ENCODE results near the gene KRTAP5-1.
"Not testable (repeated sequence)": the region's sequence is repeated elsewhere in the genome, so short reads cannot be mapped to it uniquely, and the experiment has no call there.

KRTAP5-1 gene

DNA sequence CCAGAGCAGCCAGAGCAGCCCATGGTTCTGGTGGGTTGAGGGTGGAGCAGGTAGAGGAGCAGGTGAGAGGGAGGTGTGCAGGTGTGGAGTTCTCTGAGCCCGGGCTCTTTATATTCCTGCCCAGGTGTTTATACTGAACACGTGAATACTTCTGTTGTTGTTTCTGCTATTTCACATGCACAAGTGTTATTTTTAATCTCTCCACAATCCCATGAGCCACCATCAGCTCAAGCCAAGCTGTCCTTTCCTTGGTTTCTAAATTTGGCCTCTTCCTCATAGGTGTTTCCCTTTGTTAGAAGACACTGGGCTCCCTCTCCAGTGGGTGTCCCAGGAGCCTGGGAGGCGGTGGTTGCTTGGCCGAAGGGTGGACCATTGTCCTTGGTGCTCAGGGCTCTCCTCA is 23.3 kb upstream of the KRTAP5-1 start, which contains the start of gene KRTAP5-3:
Gene KRTAP5-3 (minus strand): TSS at position 101 of the 400 bp plus-strand sequence. CDS start 78 bp downstream, at position 23.
- no peak for TF ChIP-seq CTCF (IDR thresholded peaks at IDR 0.05; ENCODE audit: low read length, missing control alignments)
- DNase-seq (ENCODE audit: low read depth) = no peak
- H3K4me3 ChIP-seq (replicated peaks; ENCODE audit: low read depth, low read length) = no peak within 1 kb of the TSS

- DNase-seq (ENCODE audit: low read depth); H3K4me3 ChIP-seq (replicated peaks; ENCODE audit: low read depth, low read length): not testable (repeated sequence)
Measured at GRCh38 chr11:1607901-1608300, 22.8 kb upstream of the KRTAP5-1 start.

- H3K4me3 ChIP-seq (replicated peaks; ENCODE audit: low read depth, low read length); DNase-seq (ENCODE audit: low read depth): not testable (repeated sequence)
Measured at GRCh38 chr11:1607156-1607845, 22.2 kb upstream of the KRTAP5-1 start.

DNA sequence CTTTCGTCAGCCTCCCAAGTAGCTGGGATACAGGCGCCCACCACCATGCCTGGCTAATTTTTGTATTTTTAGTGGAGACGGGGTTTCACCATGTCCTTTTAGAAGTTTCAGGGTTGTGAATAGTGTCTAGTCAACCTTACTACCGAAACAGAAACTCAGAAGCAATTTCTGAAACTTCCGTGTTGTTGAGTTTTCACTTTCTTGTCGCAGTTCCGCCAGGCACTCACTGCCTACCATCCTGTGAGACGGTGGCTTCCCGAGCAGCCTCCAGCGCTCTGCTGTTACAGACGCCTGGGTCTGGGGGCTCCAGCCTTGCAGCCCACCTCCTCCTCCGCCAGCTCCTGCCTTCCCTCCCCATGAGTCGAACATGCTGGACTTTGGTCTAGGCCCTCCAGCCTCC is 20.8 kb upstream of the KRTAP5-1 start:
- not testable (repeated sequence) for H3K4me3 ChIP-seq (replicated peaks; ENCODE audit: low read depth, low read length); DNase-seq (ENCODE audit: low read depth)

DNA sequence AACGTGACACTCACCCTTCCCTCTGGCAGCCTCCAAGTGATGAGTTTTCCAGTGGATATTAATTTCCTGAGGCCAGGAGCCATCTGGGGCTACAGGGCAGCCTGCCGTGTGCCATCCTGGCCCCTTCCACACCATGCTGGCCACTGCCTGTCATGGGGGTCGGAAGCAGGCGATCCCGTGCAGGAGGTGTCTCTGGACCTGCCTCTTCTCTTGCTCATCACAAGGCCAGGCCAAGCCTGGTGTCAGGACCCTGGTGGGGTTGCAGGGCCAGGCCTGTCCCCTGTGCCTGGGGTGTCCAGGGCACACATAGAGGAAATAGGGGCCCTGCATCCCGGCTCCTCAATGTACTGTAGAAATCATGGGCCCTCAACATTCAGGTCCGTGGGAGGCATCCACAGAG is 19.6 kb upstream of the KRTAP5-1 start:
- no peak for DNase-seq (ENCODE audit: low read depth)
- H3K4me3 ChIP-seq (replicated peaks; ENCODE audit: low read depth, low read length) = no peak overlapping the region
- TF ChIP-seq CTCF (IDR thresholded peaks at IDR 0.05; ENCODE audit: low read length, missing control alignments) = no peak

GRCh38 chr11:1604181-1604580 is 19.1 kb upstream of the KRTAP5-1 start:
- no peak overlapping the region for H3K4me3 ChIP-seq (replicated peaks; ENCODE audit: low read depth, low read length)
- no peak for DNase-seq (ENCODE audit: low read depth)
- TF ChIP-seq CTCF (IDR thresholded peaks at IDR 0.05; ENCODE audit: low read length, missing control alignments) = no peak

- DNase-seq (ENCODE audit: low read depth) = no peak
- TF ChIP-seq CTCF (IDR thresholded peaks at IDR 0.05; ENCODE audit: low read length, missing control alignments) = no peak
- H3K4me3 ChIP-seq (replicated peaks; ENCODE audit: low read depth, low read length) = no peak overlapping the region
Measured at GRCh38 chr11:1603629-1604028, 18.5 kb upstream of the KRTAP5-1 start.

- H3K4me3 ChIP-seq (replicated peaks; ENCODE audit: low read depth, low read length); DNase-seq (ENCODE audit: low read depth): not testable (repeated sequence)
Measured at GRCh38 chr11:1601663-1602062, 16.6 kb upstream of the KRTAP5-1 start.

GRCh38 chr11:1600626-1601025 is 15.5 kb upstream of the KRTAP5-1 start:
- no peak overlapping the region for H3K4me3 ChIP-seq (replicated peaks; ENCODE audit: low read depth, low read length)
- no peak for DNase-seq (ENCODE audit: low read depth)
- no peak for TF ChIP-seq CTCF (IDR thresholded peaks at IDR 0.05; ENCODE audit: low read length, missing control alignments)
